ENCODE measurements around the gene ADO. TPM values are rescaled to one million over a fixed set of nuclear protein-coding genes. Genes with fewer than 3 reads are reported as not detected.

The ADO gene
- total RNA-seq, 4 donors from 2014 or later, result 17.1 to 22.3 (median 21.2) TPM

- H3K4me3 ChIP-seq (ENCODE audit: low read depth, poor library complexity, severe bottlenecking), result no peak overlapping the region
- DNase-seq (ENCODE audit: low spot score in 2 of 2), result no peak
- TF ChIP-seq, protein P1, sequence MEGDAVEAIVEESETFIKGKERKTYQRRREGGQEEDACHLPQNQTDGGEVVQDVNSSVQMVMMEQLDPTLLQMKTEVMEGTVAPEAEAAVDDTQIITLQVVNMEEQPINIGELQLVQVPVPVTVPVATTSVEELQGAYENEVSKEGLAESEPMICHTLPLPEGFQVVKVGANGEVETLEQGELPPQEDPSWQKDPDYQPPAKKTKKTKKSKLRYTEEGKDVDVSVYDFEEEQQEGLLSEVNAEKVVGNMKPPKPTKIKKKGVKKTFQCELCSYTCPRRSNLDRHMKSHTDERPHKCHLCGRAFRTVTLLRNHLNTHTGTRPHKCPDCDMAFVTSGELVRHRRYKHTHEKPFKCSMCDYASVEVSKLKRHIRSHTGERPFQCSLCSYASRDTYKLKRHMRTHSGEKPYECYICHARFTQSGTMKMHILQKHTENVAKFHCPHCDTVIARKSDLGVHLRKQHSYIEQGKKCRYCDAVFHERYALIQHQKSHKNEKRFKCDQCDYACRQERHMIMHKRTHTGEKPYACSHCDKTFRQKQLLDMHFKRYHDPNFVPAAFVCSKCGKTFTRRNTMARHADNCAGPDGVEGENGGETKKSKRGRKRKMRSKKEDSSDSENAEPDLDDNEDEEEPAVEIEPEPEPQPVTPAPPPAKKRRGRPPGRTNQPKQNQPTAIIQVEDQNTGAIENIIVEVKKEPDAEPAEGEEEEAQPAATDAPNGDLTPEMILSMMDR (IDR thresholded peaks at IDR 0.05), result no peak
- no peak for TF ChIP-seq POLR2A (IDR thresholded peaks at IDR 0.05)
- WGBS, 2 donors, result 71 to 82% methylated on average over 5 of the region's 5 CpGs
- intact Hi-C loops (cut with DNase I; ENCODE audit: low total_unique reads), result no loop called here
Measured at GRCh38 chr10:62853710-62854109, 49.2 kb downstream of the ADO start.

- TF ChIP-seq, protein P1 (IDR thresholded peaks at IDR 0.05), result no peak
- TF ChIP-seq POLR2A (IDR thresholded peaks at IDR 0.05), result no peak
- H3K4me3 ChIP-seq (ENCODE audit: low read depth, poor library complexity, severe bottlenecking), result no peak overlapping the region
- WGBS, 2 donors, result 84 to 86% methylated on average over 4 of the region's 4 CpGs
- intact Hi-C loops (cut with DNase I; ENCODE audit: low total_unique reads), result no loop called here
- DNase-seq (ENCODE audit: low spot score in 2 of 2), result no peak
Measured at GRCh38 chr10:62856021-62856420, 51.5 kb downstream of the ADO start.

Other genes starting within 250 kb of the ADO start
- 10 to 100 TPM in 3 of 4 donors, 1 to 10 TPM in 1; 9.7 to 23.8 (median 18.1) TPM for gene EGR2, start 11.6 kb downstream of the ADO start, total RNA-seq

Data from lower leg skin (tissue), 4 donors.